ENCODE results near the gene DPT. TPM values are rescaled to one million over a fixed set of nuclear protein-coding genes. Genes with fewer than 3 reads are reported as not detected.

Gene DPT
- total RNA-seq, 4 donors from 2014 or later = 7.2 to 23.6 (median 14.4) TPM

GRCh38 chr1:168751195-168751650 lies 22.2 kb upstream of the DPT start:
- no peaks in the 10 kb centered on the region for H3K36me3 ChIP-seq
- no peak overlapping the region for H3K27ac ChIP-seq
- no peak for DNase-seq (ENCODE audit: low spot score in 2 of 2)
- no peaks in the 10 kb centered on the region for H3K9me3 ChIP-seq
- TF ChIP-seq POLR2A (IDR thresholded peaks at IDR 0.05) (no peak), POLR2AphosphoS5 (IDR thresholded peaks at IDR 0.05) (no peak)
- H3K4me3 ChIP-seq = no peak overlapping the region
- 77% methylated on average over 3 of the region's 3 CpGs for WGBS
- H3K27me3 ChIP-seq = no peaks in the 10 kb centered on the region
- H3K4me1 ChIP-seq = no peaks in the 10 kb centered on the region

GRCh38 chr1:168742994-168743650 lies 14.1 kb upstream of the DPT start:
- WGBS = 81% methylated on average over 8 of the region's 8 CpGs
- H3K9me3 ChIP-seq = no peaks in the 10 kb centered on the region
- H3K4me3 ChIP-seq = no peak overlapping the region
- no peaks in the 10 kb centered on the region for H3K27me3 ChIP-seq
- H3K36me3 ChIP-seq = no peaks in the 10 kb centered on the region
- H3K4me1 ChIP-seq = no peaks in the 10 kb centered on the region
- no peak overlapping the region for H3K27ac ChIP-seq
- no peak for DNase-seq (ENCODE audit: low spot score in 2 of 2)
- TF ChIP-seq POLR2AphosphoS5 (IDR thresholded peaks at IDR 0.05) = no peak
- TF ChIP-seq, protein P1, sequence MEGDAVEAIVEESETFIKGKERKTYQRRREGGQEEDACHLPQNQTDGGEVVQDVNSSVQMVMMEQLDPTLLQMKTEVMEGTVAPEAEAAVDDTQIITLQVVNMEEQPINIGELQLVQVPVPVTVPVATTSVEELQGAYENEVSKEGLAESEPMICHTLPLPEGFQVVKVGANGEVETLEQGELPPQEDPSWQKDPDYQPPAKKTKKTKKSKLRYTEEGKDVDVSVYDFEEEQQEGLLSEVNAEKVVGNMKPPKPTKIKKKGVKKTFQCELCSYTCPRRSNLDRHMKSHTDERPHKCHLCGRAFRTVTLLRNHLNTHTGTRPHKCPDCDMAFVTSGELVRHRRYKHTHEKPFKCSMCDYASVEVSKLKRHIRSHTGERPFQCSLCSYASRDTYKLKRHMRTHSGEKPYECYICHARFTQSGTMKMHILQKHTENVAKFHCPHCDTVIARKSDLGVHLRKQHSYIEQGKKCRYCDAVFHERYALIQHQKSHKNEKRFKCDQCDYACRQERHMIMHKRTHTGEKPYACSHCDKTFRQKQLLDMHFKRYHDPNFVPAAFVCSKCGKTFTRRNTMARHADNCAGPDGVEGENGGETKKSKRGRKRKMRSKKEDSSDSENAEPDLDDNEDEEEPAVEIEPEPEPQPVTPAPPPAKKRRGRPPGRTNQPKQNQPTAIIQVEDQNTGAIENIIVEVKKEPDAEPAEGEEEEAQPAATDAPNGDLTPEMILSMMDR (IDR thresholded peaks at IDR 0.05) = no peak
- no peak for TF ChIP-seq EP300 (IDR thresholded peaks at IDR 0.05)
- TF ChIP-seq POLR2A (IDR thresholded peaks at IDR 0.05) = no peak

DNA sequence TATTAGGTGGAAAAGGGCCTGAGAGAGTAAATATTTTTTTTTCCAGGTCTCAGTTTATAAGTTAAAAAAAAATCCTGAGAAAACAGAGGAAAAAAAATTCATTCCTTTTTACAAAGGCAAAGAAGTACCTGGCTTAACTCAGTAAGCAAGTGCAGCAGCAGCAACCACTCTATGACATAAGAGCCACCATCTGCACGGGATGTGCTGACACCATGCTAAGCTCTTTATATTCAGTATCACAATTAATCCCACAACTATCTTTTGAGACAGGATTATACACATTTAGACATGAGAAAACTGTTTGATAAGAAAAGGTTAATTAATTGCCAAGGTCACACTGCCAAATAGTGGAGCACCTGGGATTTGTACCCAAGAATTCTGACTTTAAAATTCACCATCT lies 13.4 kb upstream of the DPT start:
- no peak for TF ChIP-seq POLR2AphosphoS5 (IDR thresholded peaks at IDR 0.05)
- no peak for TF ChIP-seq EP300 (IDR thresholded peaks at IDR 0.05)
- TF ChIP-seq, protein P1 (IDR thresholded peaks at IDR 0.05) = no peak
- TF ChIP-seq POLR2A (IDR thresholded peaks at IDR 0.05) = no peak
- H3K4me1 ChIP-seq = no peaks in the 10 kb centered on the region
- no peak for DNase-seq (ENCODE audit: low spot score in 2 of 2)
- H3K27ac ChIP-seq = no peak overlapping the region
- no peaks in the 10 kb centered on the region for H3K27me3 ChIP-seq
- H3K4me3 ChIP-seq = no peak overlapping the region
- 93% methylated on average over 1 of the region's 1 CpG for WGBS
- no peaks in the 10 kb centered on the region for H3K9me3 ChIP-seq
- H3K36me3 ChIP-seq = no peaks in the 10 kb centered on the region

DNA sequence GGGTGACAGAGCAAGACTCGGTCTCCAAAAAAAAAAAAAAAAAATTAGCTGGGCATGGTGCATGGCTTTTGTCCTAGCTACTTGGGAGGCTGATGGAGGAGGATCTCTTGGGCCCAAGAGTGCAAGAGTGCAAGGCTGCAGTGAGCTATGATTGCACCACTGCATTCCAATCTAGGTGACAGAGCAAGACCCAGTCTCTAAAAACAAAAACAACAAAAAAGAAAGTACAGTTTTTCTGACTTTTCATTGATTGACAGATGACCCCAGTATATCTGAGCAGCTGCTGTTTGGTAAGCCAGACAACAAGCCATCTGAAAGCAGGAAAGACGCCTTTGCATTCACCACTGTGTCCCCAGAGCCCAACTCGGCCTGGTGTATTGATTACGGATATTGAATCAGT lies 10.9 kb upstream of the DPT start:
- H3K9me3 ChIP-seq = no peaks in the 10 kb centered on the region
- H3K4me1 ChIP-seq = no peaks in the 10 kb centered on the region
- H3K36me3 ChIP-seq = no peaks in the 10 kb centered on the region
- no peak overlapping the region for H3K4me3 ChIP-seq
- WGBS = 91% methylated on average over 4 of the region's 4 CpGs
- TF ChIP-seq POLR2AphosphoS5 (IDR thresholded peaks at IDR 0.05) (no peak), EP300 (IDR thresholded peaks at IDR 0.05) (no peak), POLR2A (IDR thresholded peaks at IDR 0.05) (no peak)
- TF ChIP-seq, protein P1 (IDR thresholded peaks at IDR 0.05) = no peak
- no peak overlapping the region for H3K27ac ChIP-seq
- H3K27me3 ChIP-seq = no peaks in the 10 kb centered on the region
- DNase-seq (ENCODE audit: low spot score in 2 of 2) = no peak

DNA sequence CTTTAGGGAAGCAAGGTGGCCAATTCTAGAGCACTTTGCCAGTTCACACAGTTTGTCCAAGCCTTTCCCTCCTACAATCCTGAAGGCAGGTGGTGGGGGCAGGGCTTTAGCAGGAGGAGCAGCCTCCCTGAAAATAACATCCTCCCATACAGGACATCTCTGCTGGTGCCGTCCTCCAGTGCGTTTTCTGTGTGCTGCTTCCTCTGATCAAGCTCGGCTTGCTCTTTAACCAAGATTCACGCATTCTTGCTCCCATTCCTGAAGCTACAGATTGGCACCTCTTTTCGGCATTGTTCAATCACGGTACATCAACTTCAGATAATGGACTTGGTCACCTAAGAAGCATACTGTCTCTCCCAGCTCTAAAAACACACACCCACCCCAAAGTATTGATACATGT lies 7.5 kb upstream of the DPT start:
- H3K4me3 ChIP-seq = no peak overlapping the region
- DNase-seq (ENCODE audit: low spot score in 2 of 2) = no peak
- H3K4me1 ChIP-seq = no peaks in the 10 kb centered on the region
- TF ChIP-seq EP300 (IDR thresholded peaks at IDR 0.05) (no peak), POLR2A (IDR thresholded peaks at IDR 0.05) (no peak), POLR2AphosphoS5 (IDR thresholded peaks at IDR 0.05) (no peak)
- TF ChIP-seq, protein P1 (IDR thresholded peaks at IDR 0.05) = no peak
- H3K27ac ChIP-seq = no peak overlapping the region
- H3K9me3 ChIP-seq = no peaks in the 10 kb centered on the region
- H3K36me3 ChIP-seq = no peaks in the 10 kb centered on the region
- 94% methylated on average over 6 of the region's 6 CpGs for WGBS
- no peaks in the 10 kb centered on the region for H3K27me3 ChIP-seq
